Spleen (tissue), 7 donors: ENCODE measurements around the gene STON1.

Experiments
- POLR2A ChIP-seq, 3 donors: fragments of 450-650 bp; IDR thresholded peaks; one replicate each; pipeline ENCODE4 v1.5.1; 2017; ENCODE audit warnings: antibody characterized with exemption in 3 of 3, mild to moderate bottlenecking in 1 of 3
- TF ChIP-seq, protein P1 (sequence below), 11 experiments: fragments of 200-600 bp in 7 of 11; fragments of 450-650 bp in 4 of 11; sonication (generic) in 4 of 11; IDR thresholded peaks in 8 of 11; conservative IDR thresholded peaks in 3 of 11; 1 replicate in 7 of 11; 2 replicates in 4 of 11; pipeline versions ENCODE4 v1.4.0 to v1.8.0; 2016 to 2021; ENCODE audit warnings: antibody characterized with exemption in 11 of 11, inconsistent platforms in 4 of 11, mild to moderate bottlenecking in 1 of 11
- donor health status: DM: no; HTN: no; CAD: no; lungs with moderate emphysema.
- donor health status: DM: no; HTN: no; CAD: no.
- donor health status: DM: no; HTN: no; CAD: no.

DNA sequence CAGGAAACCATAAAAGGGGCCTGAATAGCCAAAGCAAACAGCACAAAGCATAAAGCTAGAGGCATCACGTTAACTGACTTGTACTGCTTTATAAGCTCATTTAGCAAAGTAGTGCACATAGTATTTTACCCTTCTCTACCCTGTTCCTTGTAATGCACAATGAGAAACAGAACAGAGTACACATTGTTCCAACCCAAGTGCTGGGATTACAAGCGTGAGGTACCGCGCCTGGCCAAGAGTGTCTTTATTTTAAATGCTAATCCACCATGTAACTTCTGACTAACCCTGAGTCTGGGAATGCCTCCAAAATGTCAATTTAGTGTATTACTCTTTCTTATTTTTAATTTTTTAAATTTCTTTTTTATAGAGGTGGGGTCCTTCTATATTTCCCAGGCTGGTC lies 46.4 kb upstream of the STON1 start:
- TF ChIP-seq, protein P1, sequence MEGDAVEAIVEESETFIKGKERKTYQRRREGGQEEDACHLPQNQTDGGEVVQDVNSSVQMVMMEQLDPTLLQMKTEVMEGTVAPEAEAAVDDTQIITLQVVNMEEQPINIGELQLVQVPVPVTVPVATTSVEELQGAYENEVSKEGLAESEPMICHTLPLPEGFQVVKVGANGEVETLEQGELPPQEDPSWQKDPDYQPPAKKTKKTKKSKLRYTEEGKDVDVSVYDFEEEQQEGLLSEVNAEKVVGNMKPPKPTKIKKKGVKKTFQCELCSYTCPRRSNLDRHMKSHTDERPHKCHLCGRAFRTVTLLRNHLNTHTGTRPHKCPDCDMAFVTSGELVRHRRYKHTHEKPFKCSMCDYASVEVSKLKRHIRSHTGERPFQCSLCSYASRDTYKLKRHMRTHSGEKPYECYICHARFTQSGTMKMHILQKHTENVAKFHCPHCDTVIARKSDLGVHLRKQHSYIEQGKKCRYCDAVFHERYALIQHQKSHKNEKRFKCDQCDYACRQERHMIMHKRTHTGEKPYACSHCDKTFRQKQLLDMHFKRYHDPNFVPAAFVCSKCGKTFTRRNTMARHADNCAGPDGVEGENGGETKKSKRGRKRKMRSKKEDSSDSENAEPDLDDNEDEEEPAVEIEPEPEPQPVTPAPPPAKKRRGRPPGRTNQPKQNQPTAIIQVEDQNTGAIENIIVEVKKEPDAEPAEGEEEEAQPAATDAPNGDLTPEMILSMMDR (IDR thresholded peaks at IDR 0.05 in 8 of 11, conservative IDR thresholded peaks at IDR 0.05 in 3 of 11): no peak
- TF ChIP-seq POLR2A (IDR thresholded peaks at IDR 0.05): no peak
